IMR-90 (cell line): ENCODE data around the gene PTPN13. TPM values are rescaled to one million over a fixed set of nuclear protein-coding genes. Genes with fewer than 3 reads are reported as not detected.
"Not testable (repeated sequence)": the region's sequence is repeated elsewhere in the genome, so short reads cannot be mapped to it uniquely, and the experiment has no call there.

Experiments used
- ATAC-seq: fragments of 200-7000 bp; cut with Tn5 transposase; 2 replicates; pipeline ENCODE4 v1.9.1; 2020; ENCODE audit warnings: low read depth, mild to moderate bottlenecking, moderate library complexity
- BruUV-seq: library from RNA; stranded (reverse); fragments of 400-500 nt; replicated peaks from 2 replicates; lab custom pipeline; 2021; lab: Mats Ljungman, UMichigan
- CTCF ChIA-PET: fragments of 300-600 bp; formaldehyde crosslinking; extraction: SDS; loops from one replicate; lab custom pipeline; 2021; ENCODE audit warnings: antibody characterized with exemption; lab: Yijun Ruan, JAX
- POLR2A ChIA-PET: fragments of 300-600 bp; sonication (Branson Sonifier 250); formaldehyde crosslinking; loops from one replicate; lab custom pipeline; 2022; ENCODE audit warnings: antibody characterized with exemption; ENCODE audit not compliant: unreplicated experiment; lab: Charles Lee
- DNase-seq: peaks from one replicate; pipeline ENCODE4 v3.0.0; 2013
- H2AFZ ChIP-seq: replicated peaks from 2 replicates; pipeline ENCODE3; 2013; ENCODE audit warnings: low read length, mild to moderate bottlenecking; ENCODE audit not compliant: poor library complexity
- H2AK5ac ChIP-seq: 2 replicates; pipeline ENCODE4 v1.6.1; 2013; ENCODE audit warnings: low read depth, low read length, inconsistent platforms
- H2AK9ac ChIP-seq: replicated peaks from 2 replicates; pipeline ENCODE3; 2013; ENCODE audit warnings: mild to moderate bottlenecking, low read depth, low read length, moderate library complexity; ENCODE audit not compliant: poor library complexity
- H2BK120ac ChIP-seq: 2 replicates; pipeline ENCODE4 v1.6.1; 2013; ENCODE audit warnings: low read depth, low read length, inconsistent platforms
- H2BK15ac ChIP-seq: 3 replicates; pipeline ENCODE4 v1.6.1; 2013; ENCODE audit warnings: low read depth, low read length, inconsistent platforms
- H2BK20ac ChIP-seq: 2 replicates; pipeline ENCODE4 v1.6.1; 2013; ENCODE audit warnings: low read depth, mild to moderate bottlenecking, inconsistent platforms, low read length, moderate library complexity
- H2BK5ac ChIP-seq: 2 replicates; pipeline ENCODE4 v1.6.1; 2013; ENCODE audit warnings: mild to moderate bottlenecking, low read depth, low read length, inconsistent platforms; ENCODE audit not compliant: poor library complexity, severe bottlenecking
- H3K14ac ChIP-seq: replicated peaks from 2 replicates; pipeline ENCODE4 v1.6.1; 2013; ENCODE audit warnings: low read depth, low read length, inconsistent platforms
- H3K18ac ChIP-seq: 2 replicates; pipeline ENCODE4 v1.6.1; 2013; ENCODE audit warnings: low read depth, low read length, control low read depth
- H3K23ac ChIP-seq: 2 replicates; pipeline ENCODE4 v1.6.1; 2013; ENCODE audit warnings: low read depth, low read length, inconsistent platforms
- H3K27ac ChIP-seq: 2 replicates; pipeline ENCODE4 v1.5.1; 2013; ENCODE audit warnings: mild to moderate bottlenecking, control low read depth, low read length; ENCODE audit not compliant: insufficient read depth
- H3K27me3 ChIP-seq: 2 replicates; pipeline ENCODE4 v1.6.1; 2013; ENCODE audit warnings: low read length; ENCODE audit not compliant: control insufficient read depth, insufficient read depth
- H3K36me3 ChIP-seq: 2 replicates; pipeline ENCODE4 v1.6.1; 2013; ENCODE audit warnings: low read length, mixed read lengths; ENCODE audit not compliant: control insufficient read depth, insufficient read depth
- H3K4ac ChIP-seq: 2 replicates; pipeline ENCODE4 v1.6.1; 2013; ENCODE audit warnings: low read depth, low read length, inconsistent platforms
- H3K4me1 ChIP-seq: 2 replicates; pipeline ENCODE4 v1.6.1; 2013; ENCODE audit warnings: low read length, mixed read lengths; ENCODE audit not compliant: control insufficient read depth, insufficient read depth
- H3K4me2 ChIP-seq: 2 replicates; pipeline ENCODE4 v1.6.1; 2013; ENCODE audit warnings: low read depth, mild to moderate bottlenecking, control low read depth, low read length, moderate library complexity
- H3K4me3 ChIP-seq: 2 replicates; pipeline ENCODE4 v1.5.1; 2013; ENCODE audit warnings: low read depth, mild to moderate bottlenecking, control low read depth, low read length, moderate library complexity; ENCODE audit not compliant: insufficient read depth
- H3K56ac ChIP-seq: 2 replicates; pipeline ENCODE4 v1.6.1; 2013; ENCODE audit warnings: low read length, inconsistent platforms; ENCODE audit not compliant: insufficient read depth; ENCODE audit errors: extremely low read depth
- H3K79me1 ChIP-seq, 2 experiments: 2 replicates each; pipeline ENCODE4 v1.6.1; 2013; ENCODE audit warnings: low read length in 2 of 2, inconsistent platforms in 1 of 2, low read depth in 1 of 2
- H3K9ac ChIP-seq: 2 replicates; pipeline ENCODE4 v1.6.1; 2013; ENCODE audit warnings: low read depth, low read length, control low read depth
- H3K9me1 ChIP-seq: 2 replicates; pipeline ENCODE4 v1.6.1; 2013; ENCODE audit warnings: low read length, inconsistent platforms; ENCODE audit not compliant: insufficient read depth
- H3K9me3 ChIP-seq: 2 replicates; pipeline ENCODE4 v1.6.1; 2013; ENCODE audit warnings: low read length; ENCODE audit not compliant: control insufficient read depth, insufficient read depth
- H4K20me1 ChIP-seq: 2 replicates; pipeline ENCODE4 v1.6.1; 2013; ENCODE audit warnings: low read length, inconsistent platforms; ENCODE audit not compliant: insufficient read depth
- H4K5ac ChIP-seq: 2 replicates; pipeline ENCODE4 v1.6.1; 2013; ENCODE audit warnings: mild to moderate bottlenecking, low read depth, low read length, control low read depth
- H4K8ac ChIP-seq, 2 experiments: 2 replicates each; pipeline ENCODE4 v1.6.1; 2013; ENCODE audit warnings: low read depth in 2 of 2, low read length in 2 of 2, control low read depth in 1 of 2, inconsistent platforms in 1 of 2
- H4K91ac ChIP-seq: 2 replicates; pipeline ENCODE4 v1.6.1; 2013; ENCODE audit warnings: low read depth, low read length, inconsistent platforms; ENCODE audit not compliant: insufficient read depth
- WGBS, 2 experiments: methylation state at CpG; one replicate each; pipeline versions ENCODE4 v1.1.5 to v1.1.7; 2013; ENCODE audit warnings: missing lambda C conversion rate in 2 of 2; ENCODE audit not compliant: insufficient read length in 1 of 2; ENCODE audit errors: extremely low coverage in 2 of 2; 5-methylcytosine and 5-hydroxymethylcytosine counted together
- dilution Hi-C: fragments of 300-500 bp; cut with HindIII; formaldehyde crosslinking; loops from one replicate; pipeline ENCODE4 v1.14.3; 2018; ENCODE audit warnings: low sequenced_read_pairs; ENCODE audit not compliant: unreplicated experiment
- in situ Hi-C: fragments of 300-500 bp; cut with MboI; formaldehyde crosslinking; loops from 3 replicates; pipeline ENCODE4 v1.14.3; 2019; ENCODE audit warnings: low sequenced_read_pairs, inconsistent platforms, mixed read lengths
- intact Hi-C: fragments of 100-400 bp; cut with micrococcal nuclease; formaldehyde crosslinking; loops from 2 replicates; pipeline ENCODE4 v1.10.0; 2022
- polyA plus RNA-seq, 3 experiments: library from polyadenylated mRNA; depleted of rRNA; stranded (reverse); fragments of >200 nt; gene quantifications; 2 replicates each; pipeline ENCODE4 v1.2.3, GENCODE V29; 2012; ENCODE audit warnings: low replicate concordance in 1 of 3
- total RNA-seq: library from RNA; depleted of rRNA; stranded (reverse); fragments of >200 nt; gene quantifications from 2 replicates; pipeline ENCODE4 v1.2.3, GENCODE V29; 2012

PTPN13 gene
- total and polyA plus RNA-seq, 2 of the 4 experiments (the other 2 are of a cell fraction) = 7.7 to 29.0 TPM

DNA sequence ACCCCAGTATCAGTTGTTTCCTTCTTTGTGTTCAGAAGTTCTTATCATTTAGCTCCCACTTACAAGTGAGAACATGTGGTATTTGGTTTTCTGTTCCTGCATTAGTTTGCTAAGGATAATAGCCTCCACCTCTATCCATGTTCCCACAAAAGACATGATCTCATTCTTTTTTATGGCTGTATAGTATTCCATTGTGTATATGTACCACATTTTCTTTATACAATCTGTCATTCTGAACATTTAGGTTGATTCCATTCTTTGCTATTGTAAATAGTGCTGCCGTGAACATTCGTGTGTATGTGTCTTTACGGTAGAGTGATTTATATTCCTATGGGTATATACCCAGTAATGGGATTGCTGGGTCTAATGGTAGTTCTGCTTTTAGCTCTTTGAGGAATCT lies 125.0 kb downstream of the PTPN13 start:
- intact Hi-C loops, H4K91ac ChIP-seq, H3K4me2 ChIP-seq, H3K9ac ChIP-seq, H3K4me1 ChIP-seq, in situ Hi-C loops, H2AK5ac ChIP-seq, BruUV-seq, dilution Hi-C loops, H3K14ac ChIP-seq, H3K36me3 ChIP-seq, H3K18ac ChIP-seq, CTCF ChIA-PET, H2BK15ac ChIP-seq, H3K27me3 ChIP-seq, H2BK5ac ChIP-seq, H2BK120ac ChIP-seq, DNase-seq, POLR2A ChIA-PET, H3K4me3 ChIP-seq, H3K9me3 ChIP-seq, H4K8ac ChIP-seq, H4K5ac ChIP-seq, H2AK9ac ChIP-seq, H3K4ac ChIP-seq, H3K56ac ChIP-seq, H4K20me1 ChIP-seq, H2BK20ac ChIP-seq, H3K27ac ChIP-seq, H2AFZ ChIP-seq, ATAC-seq, H3K23ac ChIP-seq, H3K9me1 ChIP-seq, H3K79me1 ChIP-seq: not testable (repeated sequence)
- WGBS, 2 experiments = no CpG with 5 or more reads among the region's 3 CpGs
